ENCODE measurements around the gene MMP20.

DNA sequence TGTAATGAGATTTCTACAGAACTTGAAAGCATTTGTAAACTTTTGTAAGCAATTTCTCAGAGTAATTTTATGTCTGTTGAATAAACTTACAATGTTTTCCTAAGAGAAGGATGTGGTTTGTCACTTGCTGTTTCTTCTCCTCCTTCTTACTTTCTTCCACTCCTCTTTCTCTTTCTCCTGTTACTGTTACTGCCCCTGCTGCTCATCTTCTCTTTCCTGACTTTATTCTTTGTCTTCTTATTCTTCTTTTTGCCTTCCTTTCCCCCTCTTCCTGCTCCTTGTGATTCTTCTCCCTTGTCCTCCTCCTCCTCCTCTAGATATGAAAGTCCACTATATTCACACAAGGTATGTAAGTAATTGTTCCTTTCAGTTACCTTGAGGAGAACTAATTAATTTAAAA lies 63.5 kb downstream of the MMP20 start:
- TF ChIP-seq, protein P1, sequence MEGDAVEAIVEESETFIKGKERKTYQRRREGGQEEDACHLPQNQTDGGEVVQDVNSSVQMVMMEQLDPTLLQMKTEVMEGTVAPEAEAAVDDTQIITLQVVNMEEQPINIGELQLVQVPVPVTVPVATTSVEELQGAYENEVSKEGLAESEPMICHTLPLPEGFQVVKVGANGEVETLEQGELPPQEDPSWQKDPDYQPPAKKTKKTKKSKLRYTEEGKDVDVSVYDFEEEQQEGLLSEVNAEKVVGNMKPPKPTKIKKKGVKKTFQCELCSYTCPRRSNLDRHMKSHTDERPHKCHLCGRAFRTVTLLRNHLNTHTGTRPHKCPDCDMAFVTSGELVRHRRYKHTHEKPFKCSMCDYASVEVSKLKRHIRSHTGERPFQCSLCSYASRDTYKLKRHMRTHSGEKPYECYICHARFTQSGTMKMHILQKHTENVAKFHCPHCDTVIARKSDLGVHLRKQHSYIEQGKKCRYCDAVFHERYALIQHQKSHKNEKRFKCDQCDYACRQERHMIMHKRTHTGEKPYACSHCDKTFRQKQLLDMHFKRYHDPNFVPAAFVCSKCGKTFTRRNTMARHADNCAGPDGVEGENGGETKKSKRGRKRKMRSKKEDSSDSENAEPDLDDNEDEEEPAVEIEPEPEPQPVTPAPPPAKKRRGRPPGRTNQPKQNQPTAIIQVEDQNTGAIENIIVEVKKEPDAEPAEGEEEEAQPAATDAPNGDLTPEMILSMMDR (IDR thresholded peaks at IDR 0.05), result no peak
- no peak for TF ChIP-seq POLR2A (IDR thresholded peaks at IDR 0.05)
- TF ChIP-seq POLR2AphosphoS5 (IDR thresholded peaks at IDR 0.05), result no peak
